Measurements from ENCODE around the gene BBIP1. TPM values are rescaled to one million over a fixed set of nuclear protein-coding genes. Genes with fewer than 3 reads are reported as not detected.
"Not testable (repeated sequence)": the region's sequence is repeated elsewhere in the genome, so short reads cannot be mapped to it uniquely, and the experiment has no call there.

The BBIP1 gene
- total and polyA plus RNA-seq, 2 experiments from 2014 or later, result 14.8 to 56.5 TPM

DNA sequence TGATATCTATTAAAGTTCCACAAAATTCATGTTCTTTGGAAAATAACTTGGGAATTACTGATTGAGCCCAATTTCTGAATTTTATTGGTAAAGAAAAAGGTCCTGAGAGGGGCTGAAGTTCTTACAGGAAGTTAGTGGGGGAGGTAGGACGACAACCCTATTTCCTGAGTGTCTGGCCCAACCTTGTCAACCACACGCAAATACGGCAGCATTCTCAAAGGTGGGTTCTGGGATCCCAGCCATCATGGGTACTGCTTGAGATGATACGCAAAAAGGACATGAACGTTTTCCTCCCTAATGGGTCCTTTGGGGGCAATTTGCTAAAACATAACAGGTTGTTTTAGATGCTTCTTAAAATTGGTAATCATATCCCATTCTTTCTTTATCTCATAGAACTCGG lies 50.0 kb downstream of the BBIP1 start (continued):
- TF ChIP-seq, protein P1, sequence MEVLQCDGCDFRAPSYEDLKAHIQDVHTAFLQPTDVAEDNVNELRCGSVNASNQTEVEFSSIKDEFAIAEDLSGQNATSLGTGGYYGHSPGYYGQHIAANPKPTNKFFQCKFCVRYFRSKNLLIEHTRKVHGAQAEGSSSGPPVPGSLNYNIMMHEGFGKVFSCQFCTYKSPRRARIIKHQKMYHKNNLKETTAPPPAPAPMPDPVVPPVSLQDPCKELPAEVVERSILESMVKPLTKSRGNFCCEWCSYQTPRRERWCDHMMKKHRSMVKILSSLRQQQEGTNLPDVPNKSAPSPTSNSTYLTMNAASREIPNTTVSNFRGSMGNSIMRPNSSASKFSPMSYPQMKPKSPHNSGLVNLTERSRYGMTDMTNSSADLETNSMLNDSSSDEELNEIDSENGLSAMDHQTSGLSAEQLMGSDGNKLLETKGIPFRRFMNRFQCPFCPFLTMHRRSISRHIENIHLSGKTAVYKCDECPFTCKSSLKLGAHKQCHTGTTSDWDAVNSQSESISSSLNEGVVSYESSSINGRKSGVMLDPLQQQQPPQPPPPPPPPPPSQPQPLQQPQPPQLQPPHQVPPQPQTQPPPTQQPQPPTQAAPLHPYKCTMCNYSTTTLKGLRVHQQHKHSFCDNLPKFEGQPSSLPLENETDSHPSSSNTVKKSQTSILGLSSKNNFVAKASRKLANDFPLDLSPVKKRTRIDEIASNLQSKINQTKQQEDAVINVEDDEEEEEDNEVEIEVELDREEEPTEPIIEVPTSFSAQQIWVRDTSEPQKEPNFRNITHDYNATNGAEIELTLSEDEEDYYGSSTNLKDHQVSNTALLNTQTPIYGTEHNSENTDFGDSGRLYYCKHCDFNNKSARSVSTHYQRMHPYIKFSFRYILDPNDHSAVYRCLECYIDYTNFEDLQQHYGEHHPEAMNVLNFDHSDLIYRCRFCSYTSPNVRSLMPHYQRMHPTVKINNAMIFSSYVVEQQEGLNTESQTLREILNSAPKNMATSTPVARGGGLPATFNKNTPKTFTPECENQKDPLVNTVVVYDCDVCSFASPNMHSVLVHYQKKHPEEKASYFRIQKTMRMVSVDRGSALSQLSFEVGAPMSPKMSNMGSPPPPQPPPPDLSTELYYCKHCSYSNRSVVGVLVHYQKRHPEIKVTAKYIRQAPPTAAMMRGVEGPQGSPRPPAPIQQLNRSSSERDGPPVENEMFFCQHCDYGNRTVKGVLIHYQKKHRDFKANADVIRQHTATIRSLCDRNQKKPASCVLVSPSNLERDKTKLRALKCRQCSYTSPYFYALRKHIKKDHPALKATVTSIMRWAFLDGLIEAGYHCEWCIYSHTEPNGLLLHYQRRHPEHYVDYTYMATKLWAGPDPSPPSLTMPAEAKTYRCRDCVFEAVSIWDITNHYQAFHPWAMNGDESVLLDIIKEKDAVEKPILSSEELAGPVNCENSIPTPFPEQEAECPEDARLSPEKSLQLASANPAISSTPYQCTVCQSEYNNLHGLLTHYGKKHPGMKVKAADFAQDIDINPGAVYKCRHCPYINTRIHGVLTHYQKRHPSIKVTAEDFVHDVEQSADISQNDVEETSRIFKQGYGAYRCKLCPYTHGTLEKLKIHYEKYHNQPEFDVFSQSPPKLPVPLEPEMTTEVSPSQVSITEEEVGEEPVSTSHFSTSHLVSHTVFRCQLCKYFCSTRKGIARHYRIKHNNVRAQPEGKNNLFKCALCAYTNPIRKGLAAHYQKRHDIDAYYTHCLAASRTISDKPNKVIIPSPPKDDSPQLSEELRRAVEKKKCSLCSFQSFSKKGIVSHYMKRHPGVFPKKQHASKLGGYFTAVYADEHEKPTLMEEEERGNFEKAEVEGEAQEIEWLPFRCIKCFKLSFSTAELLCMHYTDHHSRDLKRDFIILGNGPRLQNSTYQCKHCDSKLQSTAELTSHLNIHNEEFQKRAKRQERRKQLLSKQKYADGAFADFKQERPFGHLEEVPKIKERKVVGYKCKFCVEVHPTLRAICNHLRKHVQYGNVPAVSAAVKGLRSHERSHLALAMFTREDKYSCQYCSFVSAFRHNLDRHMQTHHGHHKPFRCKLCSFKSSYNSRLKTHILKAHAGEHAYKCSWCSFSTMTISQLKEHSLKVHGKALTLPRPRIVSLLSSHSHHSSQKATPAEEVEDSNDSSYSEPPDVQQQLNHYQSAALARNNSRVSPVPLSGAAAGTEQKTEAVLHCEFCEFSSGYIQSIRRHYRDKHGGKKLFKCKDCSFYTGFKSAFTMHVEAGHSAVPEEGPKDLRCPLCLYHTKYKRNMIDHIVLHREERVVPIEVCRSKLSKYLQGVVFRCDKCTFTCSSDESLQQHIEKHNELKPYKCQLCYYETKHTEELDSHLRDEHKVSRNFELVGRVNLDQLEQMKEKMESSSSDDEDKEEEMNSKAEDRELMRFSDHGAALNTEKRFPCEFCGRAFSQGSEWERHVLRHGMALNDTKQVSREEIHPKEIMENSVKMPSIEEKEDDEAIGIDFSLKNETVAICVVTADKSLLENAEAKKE (CRISPR knock-in tag; IDR thresholded peaks at IDR 0.05), result no peak
- no peak for TF ChIP-seq NANOG (IDR thresholded peaks at IDR 0.05; ENCODE audit: borderline replicate concordance)
- no peak for TF ChIP-seq ETS1 (IDR thresholded peaks at IDR 0.05)
- TF ChIP-seq ZNF331 (CRISPR knock-in tag; IDR thresholded peaks at IDR 0.05; ENCODE audit: low read depth), result no peak

- no peak for TF ChIP-seq NANOG (IDR thresholded peaks at IDR 0.05; ENCODE audit: borderline replicate concordance)
- TF ChIP-seq EZH2phosphoT487 (IDR thresholded peaks at IDR 0.05; ENCODE audit: unreplicated experiment), result no peak
- Histone ChIP-seq H4K20me1 (replicated peaks; ENCODE audit: insufficient read depth) (no peaks in the 10 kb centered on the region), H3K79me2 (replicated peaks; ENCODE audit: insufficient read depth) (no peaks in the 10 kb centered on the region), H3K4me1 (ENCODE audit: insufficient read depth) (peaks cover 11% of the 10 kb centered on the region), H3K9me2 (ENCODE audit: insufficient read depth) (no peaks in the 10 kb centered on the region), H3K4me2 (no peak overlapping the region), H3K36me3 (ENCODE audit: insufficient read depth) (no peaks in the 10 kb centered on the region), H2AFZ (peak overlapping the region; percentile 80; the same call in 1 of the 2 replicates), H3K27ac (ENCODE audit: low read depth) (no peak overlapping the region), H3F3A (replicated peaks; ENCODE audit: low read depth) (no peaks in the 10 kb centered on the region), H3K27me3 (ENCODE audit: insufficient read depth) (no peaks in the 10 kb centered on the region), H3K4me3 (no peak overlapping the region)
- H3K27ac Mint-ChIP-seq, result peak overlapping the region; percentile 29; the same call in 1 of the 2 replicates
- H3K9me3 Mint-ChIP-seq, result no peaks in the 10 kb centered on the region
- peaks cover 7% of the 10 kb centered on the region for H3K27me3 Mint-ChIP-seq (ENCODE audit: insufficient read depth, low read depth, poor library complexity)
- no peaks in the 10 kb centered on the region; the same call in 2 of the 3 replicates for H3K36me3 Mint-ChIP-seq (ENCODE audit: low read depth)
- DNase-seq (ENCODE audit: low spot score) (no peak), ATAC-seq (no peak)
- H3K4me1 Mint-ChIP-seq, result peaks cover 29% of the 10 kb centered on the region
- H3K4me3 Mint-ChIP-seq, result no peak overlapping the region
These were observed 51.0 kb downstream of the BBIP1 start for GRCh38 chr10:110867807-110868465.

- peak overlapping the region; percentile 29; the same call in 1 of the 2 replicates for H3K27ac Mint-ChIP-seq
- H3K27me3 ChIP-seq (ENCODE audit: insufficient read depth); DNase-seq (ENCODE audit: low spot score); H3K4me3 Mint-ChIP-seq; H3K27ac ChIP-seq (ENCODE audit: low read depth); H3K79me2 ChIP-seq (replicated peaks; ENCODE audit: insufficient read depth); H3K27me3 Mint-ChIP-seq (ENCODE audit: insufficient read depth, low read depth, poor library complexity); H3K9me2 ChIP-seq (ENCODE audit: insufficient read depth); H3K9me3 Mint-ChIP-seq; ATAC-seq; H3F3A ChIP-seq (replicated peaks; ENCODE audit: low read depth); H3K36me3 Mint-ChIP-seq (ENCODE audit: low read depth); H3K4me3 ChIP-seq; H4K20me1 ChIP-seq (replicated peaks; ENCODE audit: insufficient read depth); H3K4me2 ChIP-seq; H3K36me3 ChIP-seq (ENCODE audit: insufficient read depth): not testable (repeated sequence)
- H3K4me1 Mint-ChIP-seq, result peaks cover 29% of the 10 kb centered on the region
- Histone ChIP-seq H3K4me1 (ENCODE audit: insufficient read depth) (peaks cover 11% of the 10 kb centered on the region), H2AFZ (peak overlapping the region; percentile 80)
These were observed 51.8 kb downstream of the BBIP1 start for GRCh38 chr10:110867011-110867806.

All from GM23338 (cell line).